Thymus (tissue), 11 donors: ENCODE measurements around the gene KCNIP1. TPM values are rescaled to one million over a fixed set of nuclear protein-coding genes. Genes with fewer than 3 reads are reported as not detected.

Experiments used
- DNase-seq, 9 donors: peaks; one replicate each; pipeline ENCODE4 v3.0.0-alpha.2; 2013; ENCODE audit warnings: low spot score in 9 of 9, low read depth in 6 of 9, missing footprints in 1 of 9
- H3K27ac ChIP-seq, 2 donors: one replicate each; pipeline ENCODE4 v1.5.1; 2013; ENCODE audit warnings: control low read depth in 1 of 2, low read depth in 1 of 2, low read length in 1 of 2, mild to moderate bottlenecking in 1 of 2, moderate library complexity in 1 of 2
- H3K27me3 ChIP-seq, 2 donors: one replicate each; pipeline ENCODE4 v1.5.1; 2013; ENCODE audit warnings: low read length in 1 of 2; ENCODE audit not compliant: control insufficient read depth in 2 of 2, insufficient read depth in 1 of 2
- H3K36me3 ChIP-seq, 2 donors: one replicate each; pipeline ENCODE4 v1.5.1; 2013; ENCODE audit warnings: low read length in 1 of 2, mild to moderate bottlenecking in 1 of 2, moderate library complexity in 1 of 2; ENCODE audit not compliant: control insufficient read depth in 2 of 2, insufficient read depth in 2 of 2
- H3K4me1 ChIP-seq, 2 donors: one replicate each; pipeline ENCODE4 v1.5.1; 2013; ENCODE audit warnings: low read length in 2 of 2; ENCODE audit not compliant: control insufficient read depth in 2 of 2, insufficient read depth in 2 of 2
- H3K4me3 ChIP-seq, 2 donors: one replicate each; pipeline ENCODE4 v1.5.1; 2013; ENCODE audit warnings: low read length in 2 of 2, control low read depth in 1 of 2, mild to moderate bottlenecking in 1 of 2
- H3K9me3 ChIP-seq, 2 donors: one replicate each; pipeline ENCODE4 v1.5.1; 2013; ENCODE audit warnings: low read length in 1 of 2, mild to moderate bottlenecking in 1 of 2; ENCODE audit not compliant: control insufficient read depth in 2 of 2, insufficient read depth in 1 of 2
- WGBS: extraction: QIAGEN DNeasy Blood & Tissue Kit; methylation state at CpG from one replicate; pipeline ENCODE4 v1.1.7; 2013; 5-methylcytosine and 5-hydroxymethylcytosine counted together
- polyA plus RNA-seq: library from polyadenylated mRNA; stranded (reverse); fragments of 200-250 nt; gene quantifications from one replicate; pipeline ENCODE4 v1.2.3, GENCODE V29; 2013
- total RNA-seq: library from RNA; stranded (reverse); fragments of 120-200 nt; gene quantifications from one replicate; pipeline ENCODE4 v1.2.4, GENCODE V29; 2013
- donor health status: healthy.

The KCNIP1 gene
- total and polyA plus RNA-seq, 2 donors, result 0.09 to 0.23 TPM

DNA sequence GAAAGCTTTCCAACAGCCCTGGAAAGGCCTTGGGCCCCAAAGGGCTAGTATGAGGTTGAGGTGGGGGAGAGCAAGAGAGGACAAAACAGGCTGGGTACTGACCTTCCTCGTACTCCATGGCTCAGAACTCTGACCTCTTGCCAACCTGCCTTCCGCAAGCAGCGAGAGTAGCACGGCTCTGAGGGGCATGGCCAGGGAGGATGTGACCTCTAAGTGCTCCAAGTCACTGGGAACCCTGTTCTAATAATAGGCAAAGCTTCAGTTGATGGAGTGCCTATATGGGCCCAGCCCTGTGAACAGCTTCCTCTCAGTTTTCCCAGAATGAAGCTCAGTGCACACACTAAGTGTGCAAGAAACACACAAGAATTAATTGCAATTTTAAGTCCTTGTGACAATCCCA is 152.1 kb downstream of the KCNIP1 start:
- no peaks in the 10 kb centered on the region for H3K27me3 ChIP-seq
- no peak for DNase-seq
- no peaks in the 10 kb centered on the region for H3K4me1 ChIP-seq
- no peak overlapping the region for H3K4me3 ChIP-seq
- H3K27ac ChIP-seq, result no peak overlapping the region
- H3K36me3 ChIP-seq, result no peaks in the 10 kb centered on the region
- H3K9me3 ChIP-seq, result no peaks in the 10 kb centered on the region
- WGBS, result 94% methylated on average over 4 of the region's 4 CpGs

- DNase-seq, result no peak
- Histone ChIP-seq H3K4me1 (no peaks in the 10 kb centered on the region), H3K36me3 (no peaks in the 10 kb centered on the region), H3K9me3 (no peaks in the 10 kb centered on the region), H3K27me3 (no peaks in the 10 kb centered on the region), H3K4me3 (no peak overlapping the region), H3K27ac (no peak overlapping the region)
- 93% methylated on average over 4 of the region's 4 CpGs for WGBS
Observed at GRCh38 chr5:170656346-170656745, 152.5 kb downstream of the KCNIP1 start.

DNA sequence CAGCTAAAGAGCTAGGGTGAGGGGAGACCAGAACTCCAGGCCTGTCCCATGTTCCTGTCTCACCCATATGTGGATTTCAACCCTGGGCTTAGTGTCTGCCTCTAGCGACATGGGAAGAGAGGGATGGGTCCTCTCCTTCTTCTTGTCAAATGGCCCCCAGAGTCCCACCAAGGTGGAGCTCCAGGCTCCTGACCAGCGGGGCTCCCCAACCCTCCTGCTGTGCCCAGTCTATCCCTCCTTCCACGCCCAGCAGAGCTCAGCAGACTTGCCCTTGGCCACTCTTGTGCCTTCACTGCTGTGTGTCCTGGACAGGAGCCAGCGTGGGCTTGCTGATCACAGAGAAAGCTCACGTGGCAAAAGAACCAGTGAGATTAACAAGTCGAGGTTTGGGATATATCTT is 156.7 kb downstream of the KCNIP1 start:
- H3K4me3 ChIP-seq, result no peak overlapping the region
- no peaks in the 10 kb centered on the region for H3K36me3 ChIP-seq
- H3K4me1 ChIP-seq, result no peaks in the 10 kb centered on the region
- no peaks in the 10 kb centered on the region for H3K9me3 ChIP-seq
- no peaks in the 10 kb centered on the region for H3K27me3 ChIP-seq
- H3K27ac ChIP-seq, result no peak overlapping the region
- no peak for DNase-seq
- 89% methylated on average over 6 of the region's 6 CpGs for WGBS

GRCh38 chr5:170662966-170663365 is 159.1 kb downstream of the KCNIP1 start:
- H3K4me3 ChIP-seq, result no peak overlapping the region
- no peak for DNase-seq
- no peaks in the 10 kb centered on the region for H3K4me1 ChIP-seq
- H3K36me3 ChIP-seq, result no peaks in the 10 kb centered on the region
- WGBS, result 92% methylated on average over 5 of the region's 5 CpGs
- H3K9me3 ChIP-seq, result no peaks in the 10 kb centered on the region
- no peaks in the 10 kb centered on the region for H3K27me3 ChIP-seq
- H3K27ac ChIP-seq, result no peak overlapping the region

DNA sequence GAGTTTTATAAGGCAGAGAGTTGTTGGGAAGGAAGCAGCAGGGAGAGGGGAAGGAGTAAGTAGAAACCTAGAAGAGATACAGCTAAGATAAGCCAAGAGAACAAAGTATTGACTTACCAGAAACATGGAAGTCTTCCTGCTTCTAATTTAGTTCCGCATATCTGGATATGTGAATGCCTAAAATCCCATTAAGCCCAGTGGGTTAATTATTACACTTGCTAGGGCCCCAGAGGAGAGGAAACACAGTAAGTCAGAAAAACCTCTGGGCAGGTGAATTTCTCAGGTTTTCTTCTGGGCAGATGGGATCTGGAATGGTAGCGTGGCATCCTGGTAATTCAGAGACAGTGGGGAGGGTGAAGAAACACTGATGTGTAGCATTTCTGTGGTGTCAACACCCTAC is 175.0 kb downstream of the KCNIP1 start:
- 91% methylated on average over 2 of the region's 2 CpGs for WGBS
- DNase-seq, result no peak
- no peaks in the 10 kb centered on the region for H3K9me3 ChIP-seq
- H3K4me3 ChIP-seq, result no peak overlapping the region
- no peaks in the 10 kb centered on the region for H3K36me3 ChIP-seq
- H3K27ac ChIP-seq, result no peak overlapping the region
- peaks cover 0 to 21% of the 10 kb centered on the region in 2 donors for H3K27me3 ChIP-seq
- H3K4me1 ChIP-seq, result peaks cover 0 to 3% of the 10 kb centered on the region in 2 donors

DNA sequence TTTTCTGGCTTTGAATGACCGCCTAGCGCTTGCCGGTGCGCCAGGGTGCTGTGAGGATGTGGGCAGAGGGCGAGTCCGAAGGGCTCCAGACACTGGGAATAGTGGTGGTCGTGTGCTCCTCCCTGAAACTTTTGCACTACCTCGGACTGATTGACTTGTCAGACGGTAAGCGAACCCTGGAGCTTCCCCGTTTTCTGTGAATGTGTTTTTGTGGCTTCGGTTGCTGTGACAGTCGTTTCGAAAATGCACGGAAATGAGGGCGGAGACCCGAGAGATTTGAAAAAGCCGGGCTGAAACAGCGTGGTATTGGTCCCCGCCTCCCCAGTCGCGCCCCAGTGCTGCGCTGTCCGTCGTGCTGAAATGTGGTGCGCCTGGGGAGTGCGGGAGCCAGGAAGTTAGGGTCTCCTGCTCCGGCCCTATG is 177.2 kb downstream of the KCNIP1 start:
- H3K36me3 ChIP-seq, result no peaks in the 10 kb centered on the region
- no peak overlapping the region for H3K27ac ChIP-seq
- peaks cover 0 to 3% of the 10 kb centered on the region in 2 donors for H3K4me1 ChIP-seq
- H3K9me3 ChIP-seq, result no peaks in the 10 kb centered on the region
- H3K27me3 ChIP-seq, result peaks cover 0 to 21% of the 10 kb centered on the region in 2 donors
- H3K4me3 ChIP-seq, result no peak overlapping the region
- peak; percentile 27 to 83 (median 58) for DNase-seq
- WGBS, result 1% methylated on average over 28 of the region's 28 CpGs

DNA sequence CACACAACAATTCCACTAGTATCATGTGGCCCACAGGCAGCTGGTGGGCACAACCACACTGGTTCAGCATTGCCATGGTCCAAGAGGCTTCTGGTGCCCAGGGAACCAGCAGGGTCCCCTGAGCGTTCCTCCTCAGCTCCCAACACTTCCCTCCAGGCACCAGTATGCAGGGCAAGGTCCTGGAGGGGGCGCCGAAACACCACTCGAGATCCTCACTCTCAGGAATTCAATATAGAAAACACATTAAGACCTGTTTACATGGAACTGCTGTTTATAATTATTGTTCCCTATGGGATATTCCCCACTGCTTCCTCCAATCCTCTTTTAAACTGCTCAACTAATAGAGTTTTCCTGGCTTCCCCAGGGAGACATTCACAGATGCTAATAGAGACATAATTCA is 187.8 kb downstream of the KCNIP1 start:
- WGBS, result 24% methylated on average over 4 of the region's 4 CpGs
- H3K36me3 ChIP-seq, result no peaks in the 10 kb centered on the region
- H3K4me1 ChIP-seq, result no peaks in the 10 kb centered on the region
- no peak overlapping the region for H3K4me3 ChIP-seq
- H3K27ac ChIP-seq, result no peak overlapping the region
- no peaks in the 10 kb centered on the region for H3K9me3 ChIP-seq
- no peak for DNase-seq
- H3K27me3 ChIP-seq, result peaks cover 0 to 9% of the 10 kb centered on the region in 2 donors

GRCh38 chr5:170693701-170694100 is 189.9 kb downstream of the KCNIP1 start:
- Histone ChIP-seq H3K27me3 (peaks cover 0 to 7% of the 10 kb centered on the region in 2 donors), H3K36me3 (no peaks in the 10 kb centered on the region), H3K9me3 (no peaks in the 10 kb centered on the region), H3K4me1 (no peaks in the 10 kb centered on the region), H3K4me3 (no peak overlapping the region), H3K27ac (no peak overlapping the region)
- 54% methylated on average over 4 of the region's 4 CpGs for WGBS
- no peak for DNase-seq

GRCh38 chr5:170694911-170695310 is 191.1 kb downstream of the KCNIP1 start:
- DNase-seq, result no peak
- Histone ChIP-seq H3K9me3 (no peaks in the 10 kb centered on the region), H3K27ac (no peak overlapping the region), H3K27me3 (peaks cover 0 to 7% of the 10 kb centered on the region in 2 donors), H3K4me3 (no peak overlapping the region), H3K4me1 (no peaks in the 10 kb centered on the region), H3K36me3 (no peaks in the 10 kb centered on the region)
- 28% methylated on average over 2 of the region's 2 CpGs for WGBS

- Histone ChIP-seq H3K36me3 (no peaks in the 10 kb centered on the region), H3K27ac (no peak overlapping the region), H3K4me1 (no peaks in the 10 kb centered on the region), H3K9me3 (no peaks in the 10 kb centered on the region), H3K27me3 (peaks cover 0 to 6% of the 10 kb centered on the region in 2 donors), H3K4me3 (no peak overlapping the region)
- WGBS, result 66% methylated on average over 2 of the region's 2 CpGs
- DNase-seq, result no peak
Observed at GRCh38 chr5:170697031-170697430, 193.2 kb downstream of the KCNIP1 start.
